K562 (cell line): Measurements from ENCODE around the gene UBN2. TPM values are rescaled to one million over a fixed set of nuclear protein-coding genes. Genes with fewer than 3 reads are reported as not detected.

Experiments used
- FOXA1 ChIP-seq: fragments of 450-650 bp; IDR thresholded peaks from 2 replicates; pipeline ENCODE4 v1.6.1; 2016; ENCODE audit warnings: mild to moderate bottlenecking, borderline replicate concordance
- FOXP1 ChIP-seq: sonication (generic); formaldehyde crosslinking; IDR thresholded peaks from 2 replicates; pipeline ENCODE4 v1.8.0; 2022; ENCODE audit warnings: mild to moderate bottlenecking, missing genetic modification reagents
- GATAD2A ChIP-seq: fragments of 450-650 bp; IDR thresholded peaks from 2 replicates; pipeline ENCODE4 v1.6.1; 2017
- HDAC1 ChIP-seq, 2 experiments: fragments of 450-650 bp; IDR thresholded peaks; 2 replicates each; pipeline ENCODE4 v1.6.1; 2016 to 2017; ENCODE audit warnings: inconsistent platforms in 1 of 2, mild to moderate bottlenecking in 1 of 2, moderate library complexity in 1 of 2
- HNRNPL ChIP-seq: fragments of 200-400 bp; formaldehyde crosslinking; IDR thresholded peaks from 2 replicates; pipeline ENCODE4 v1.6.1; 2017; ENCODE audit warnings: low read depth, mild to moderate bottlenecking, low read length
- KDM1A ChIP-seq, 2 experiments: fragments of 450-650 bp; IDR thresholded peaks; 2 replicates each; pipeline ENCODE4 v1.6.1; 2016; ENCODE audit warnings: mild to moderate bottlenecking in 2 of 2
- NFIC ChIP-seq: fragments of 450-650 bp; IDR thresholded peaks from 2 replicates; pipeline ENCODE4 v1.6.1; 2017; ENCODE audit warnings: mild to moderate bottlenecking, inconsistent platforms
- NR2C2 ChIP-seq, 2 experiments: fragments of 200-800 bp in 1 of 2; sonication (Bioruptor generic) in 1 of 2; sonication (generic) in 1 of 2; formaldehyde crosslinking in 1 of 2; IDR thresholded peaks; 2 replicates each; pipeline versions ENCODE4 v1.6.1 to v1.8.0; 2016 to 2022; ENCODE audit warnings: mild to moderate bottlenecking in 1 of 2, missing compliant biosample characterization in 1 of 2, missing genetic modification characterization in 1 of 2, missing genetic modification reagents in 1 of 2
- SRSF1 ChIP-seq: fragments of 200-400 bp; formaldehyde crosslinking; IDR thresholded peaks from 2 replicates; pipeline ENCODE4 v1.6.1; 2017; ENCODE audit warnings: mild to moderate bottlenecking, low read depth, low read length, moderate library complexity
- XRCC5 ChIP-seq: fragments of 200-400 bp; formaldehyde crosslinking; IDR thresholded peaks from 2 replicates; pipeline ENCODE4 v1.6.1; 2017; ENCODE audit warnings: low read depth, mild to moderate bottlenecking, low read length
- ZFP36 ChIP-seq: fragments of 150-350 bp; IDR thresholded peaks from 2 replicates; pipeline ENCODE4 v1.6.1; 2018; ENCODE audit warnings: low read length, low read depth; ENCODE audit not compliant: partially characterized antibody
- ZNF764 ChIP-seq: fragments of 250-450 bp; sonication (Bioruptor Pico); IDR thresholded peaks from 2 replicates; pipeline ENCODE4 v1.4.0; 2020; ENCODE audit warnings: low read depth, mild to moderate bottlenecking, moderate library complexity
- polyA plus RNA-seq, 8 experiments: library from polyadenylated mRNA; depleted of rRNA in 4 of 8; stranded (reverse) in 5 of 8; unstranded in 3 of 8; fragments of >200 nt; fragmentation: Nextera tagmentation in 2 of 8; fragmentation: Illumina TruSeq in 1 of 8; extraction: Ambion mirVana in 2 of 8; extraction: Trizol in 1 of 8; gene quantifications; 2 replicates each; pipeline versions ENCODE4 v1.2.1 to v1.2.3, GENCODE V29; 2011 to 2014; ENCODE audit warnings: inconsistent platforms in 1 of 8, missing spikeins in 1 of 8
- total RNA-seq, 7 experiments: library from RNA; depleted of rRNA in 6 of 7; stranded (reverse); fragments of >200 nt in 6 of 7; fragmentation: Illumina TruSeq in 2 of 7; extraction: Trizol in 2 of 7; gene quantifications; 2 replicates each; pipeline versions ENCODE4 v1.2.1 to v1.2.3, GENCODE V29; 2011 to 2021; ENCODE audit warnings: low replicate concordance in 1 of 7
- TF ChIP-seq, protein P1 (sequence below): fragments of 450-650 bp; IDR thresholded peaks from 2 replicates; pipeline ENCODE4 v1.6.1; 2016; ENCODE audit warnings: mild to moderate bottlenecking, moderate library complexity
- TF ChIP-seq, protein P2 (sequence below): sonication (generic); formaldehyde crosslinking; IDR thresholded peaks from 2 replicates; pipeline ENCODE4 v1.8.0; 2022; ENCODE audit warnings: mild to moderate bottlenecking, missing genetic modification reagents
- TF ChIP-seq, protein P3 (sequence below): fragments of 450-650 bp; formaldehyde crosslinking; IDR thresholded peaks from 2 replicates; pipeline ENCODE4 v1.4.0; 2020; ENCODE audit warnings: mild to moderate bottlenecking, moderate library complexity

Gene UBN2
- total and polyA plus RNA-seq, 9 of the 15 experiments (the other 6 are each of a cell fraction or from before 2014, with no cell fraction given), result 1.2 to 19.5 (median 9.9) TPM

DNA sequence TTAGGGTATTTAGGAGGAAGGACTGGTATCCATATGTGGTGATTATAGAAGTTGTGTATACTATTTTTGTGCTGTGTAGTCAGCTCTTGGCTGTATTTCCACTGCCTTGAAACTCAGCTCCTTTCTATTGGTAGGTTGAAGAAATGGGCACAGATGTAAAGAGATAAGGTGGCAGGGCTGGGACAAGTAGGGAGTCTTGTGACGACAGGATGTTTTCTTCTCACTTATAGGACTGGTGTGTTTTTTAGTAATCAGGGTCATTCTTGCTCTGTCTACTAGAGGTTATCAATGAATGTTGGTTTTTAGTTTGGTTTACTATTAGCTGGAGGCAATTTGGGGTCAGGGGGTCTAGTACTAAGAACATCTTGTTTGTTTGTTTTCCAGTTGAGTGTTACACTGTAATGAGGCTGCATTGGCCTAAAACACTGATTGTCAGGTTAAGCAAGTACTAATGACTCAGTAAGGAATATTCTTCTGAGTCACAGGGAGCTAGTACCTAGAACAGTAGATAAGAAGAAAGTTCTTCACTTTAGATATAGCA is 11.8 kb downstream of the UBN2 start (continued):
- TF ChIP-seq, protein P1, sequence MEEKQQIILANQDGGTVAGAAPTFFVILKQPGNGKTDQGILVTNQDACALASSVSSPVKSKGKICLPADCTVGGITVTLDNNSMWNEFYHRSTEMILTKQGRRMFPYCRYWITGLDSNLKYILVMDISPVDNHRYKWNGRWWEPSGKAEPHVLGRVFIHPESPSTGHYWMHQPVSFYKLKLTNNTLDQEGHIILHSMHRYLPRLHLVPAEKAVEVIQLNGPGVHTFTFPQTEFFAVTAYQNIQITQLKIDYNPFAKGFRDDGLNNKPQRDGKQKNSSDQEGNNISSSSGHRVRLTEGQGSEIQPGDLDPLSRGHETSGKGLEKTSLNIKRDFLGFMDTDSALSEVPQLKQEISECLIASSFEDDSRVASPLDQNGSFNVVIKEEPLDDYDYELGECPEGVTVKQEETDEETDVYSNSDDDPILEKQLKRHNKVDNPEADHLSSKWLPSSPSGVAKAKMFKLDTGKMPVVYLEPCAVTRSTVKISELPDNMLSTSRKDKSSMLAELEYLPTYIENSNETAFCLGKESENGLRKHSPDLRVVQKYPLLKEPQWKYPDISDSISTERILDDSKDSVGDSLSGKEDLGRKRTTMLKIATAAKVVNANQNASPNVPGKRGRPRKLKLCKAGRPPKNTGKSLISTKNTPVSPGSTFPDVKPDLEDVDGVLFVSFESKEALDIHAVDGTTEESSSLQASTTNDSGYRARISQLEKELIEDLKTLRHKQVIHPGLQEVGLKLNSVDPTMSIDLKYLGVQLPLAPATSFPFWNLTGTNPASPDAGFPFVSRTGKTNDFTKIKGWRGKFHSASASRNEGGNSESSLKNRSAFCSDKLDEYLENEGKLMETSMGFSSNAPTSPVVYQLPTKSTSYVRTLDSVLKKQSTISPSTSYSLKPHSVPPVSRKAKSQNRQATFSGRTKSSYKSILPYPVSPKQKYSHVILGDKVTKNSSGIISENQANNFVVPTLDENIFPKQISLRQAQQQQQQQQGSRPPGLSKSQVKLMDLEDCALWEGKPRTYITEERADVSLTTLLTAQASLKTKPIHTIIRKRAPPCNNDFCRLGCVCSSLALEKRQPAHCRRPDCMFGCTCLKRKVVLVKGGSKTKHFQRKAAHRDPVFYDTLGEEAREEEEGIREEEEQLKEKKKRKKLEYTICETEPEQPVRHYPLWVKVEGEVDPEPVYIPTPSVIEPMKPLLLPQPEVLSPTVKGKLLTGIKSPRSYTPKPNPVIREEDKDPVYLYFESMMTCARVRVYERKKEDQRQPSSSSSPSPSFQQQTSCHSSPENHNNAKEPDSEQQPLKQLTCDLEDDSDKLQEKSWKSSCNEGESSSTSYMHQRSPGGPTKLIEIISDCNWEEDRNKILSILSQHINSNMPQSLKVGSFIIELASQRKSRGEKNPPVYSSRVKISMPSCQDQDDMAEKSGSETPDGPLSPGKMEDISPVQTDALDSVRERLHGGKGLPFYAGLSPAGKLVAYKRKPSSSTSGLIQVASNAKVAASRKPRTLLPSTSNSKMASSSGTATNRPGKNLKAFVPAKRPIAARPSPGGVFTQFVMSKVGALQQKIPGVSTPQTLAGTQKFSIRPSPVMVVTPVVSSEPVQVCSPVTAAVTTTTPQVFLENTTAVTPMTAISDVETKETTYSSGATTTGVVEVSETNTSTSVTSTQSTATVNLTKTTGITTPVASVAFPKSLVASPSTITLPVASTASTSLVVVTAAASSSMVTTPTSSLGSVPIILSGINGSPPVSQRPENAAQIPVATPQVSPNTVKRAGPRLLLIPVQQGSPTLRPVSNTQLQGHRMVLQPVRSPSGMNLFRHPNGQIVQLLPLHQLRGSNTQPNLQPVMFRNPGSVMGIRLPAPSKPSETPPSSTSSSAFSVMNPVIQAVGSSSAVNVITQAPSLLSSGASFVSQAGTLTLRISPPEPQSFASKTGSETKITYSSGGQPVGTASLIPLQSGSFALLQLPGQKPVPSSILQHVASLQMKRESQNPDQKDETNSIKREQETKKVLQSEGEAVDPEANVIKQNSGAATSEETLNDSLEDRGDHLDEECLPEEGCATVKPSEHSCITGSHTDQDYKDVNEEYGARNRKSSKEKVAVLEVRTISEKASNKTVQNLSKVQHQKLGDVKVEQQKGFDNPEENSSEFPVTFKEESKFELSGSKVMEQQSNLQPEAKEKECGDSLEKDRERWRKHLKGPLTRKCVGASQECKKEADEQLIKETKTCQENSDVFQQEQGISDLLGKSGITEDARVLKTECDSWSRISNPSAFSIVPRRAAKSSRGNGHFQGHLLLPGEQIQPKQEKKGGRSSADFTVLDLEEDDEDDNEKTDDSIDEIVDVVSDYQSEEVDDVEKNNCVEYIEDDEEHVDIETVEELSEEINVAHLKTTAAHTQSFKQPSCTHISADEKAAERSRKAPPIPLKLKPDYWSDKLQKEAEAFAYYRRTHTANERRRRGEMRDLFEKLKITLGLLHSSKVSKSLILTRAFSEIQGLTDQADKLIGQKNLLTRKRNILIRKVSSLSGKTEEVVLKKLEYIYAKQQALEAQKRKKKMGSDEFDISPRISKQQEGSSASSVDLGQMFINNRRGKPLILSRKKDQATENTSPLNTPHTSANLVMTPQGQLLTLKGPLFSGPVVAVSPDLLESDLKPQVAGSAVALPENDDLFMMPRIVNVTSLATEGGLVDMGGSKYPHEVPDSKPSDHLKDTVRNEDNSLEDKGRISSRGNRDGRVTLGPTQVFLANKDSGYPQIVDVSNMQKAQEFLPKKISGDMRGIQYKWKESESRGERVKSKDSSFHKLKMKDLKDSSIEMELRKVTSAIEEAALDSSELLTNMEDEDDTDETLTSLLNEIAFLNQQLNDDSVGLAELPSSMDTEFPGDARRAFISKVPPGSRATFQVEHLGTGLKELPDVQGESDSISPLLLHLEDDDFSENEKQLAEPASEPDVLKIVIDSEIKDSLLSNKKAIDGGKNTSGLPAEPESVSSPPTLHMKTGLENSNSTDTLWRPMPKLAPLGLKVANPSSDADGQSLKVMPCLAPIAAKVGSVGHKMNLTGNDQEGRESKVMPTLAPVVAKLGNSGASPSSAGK, result no peak; the same call in 1 of the 2 replicates
- TF ChIP-seq, protein P2, sequence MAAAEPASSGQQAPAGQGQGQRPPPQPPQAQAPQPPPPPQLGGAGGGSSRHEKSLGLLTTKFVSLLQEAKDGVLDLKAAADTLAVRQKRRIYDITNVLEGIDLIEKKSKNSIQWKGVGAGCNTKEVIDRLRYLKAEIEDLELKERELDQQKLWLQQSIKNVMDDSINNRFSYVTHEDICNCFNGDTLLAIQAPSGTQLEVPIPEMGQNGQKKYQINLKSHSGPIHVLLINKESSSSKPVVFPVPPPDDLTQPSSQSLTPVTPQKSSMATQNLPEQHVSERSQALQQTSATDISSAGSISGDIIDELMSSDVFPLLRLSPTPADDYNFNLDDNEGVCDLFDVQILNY (CRISPR knock-in tag), result no peak
- TF ChIP-seq FOXA1 (no peak), HDAC1 (IDR thresholded peaks at IDR 0.05) (peak in 1 of 2 experiments; percentile 66; a peak in 2 of 4 replicates), FOXP1 (no peak), ZFP36 (no peak), NR2C2 (CRISPR knock-in tag; IDR thresholded peaks at IDR 0.05) (no peak), NR2C2 (tag; IDR thresholded peaks at IDR 0.05) (peak; percentile 57; the same call in 1 of the 2 replicates), XRCC5 (no peak), KDM1A (IDR thresholded peaks at IDR 0.05) (peak; percentile 81; a peak in 3 of 4 replicates), ZNF764 (CRISPR knock-in tag) (no peak), NFIC (no peak), HNRNPL (no peak), SRSF1 (no peak), GATAD2A (peak; percentile 78)
- TF ChIP-seq, protein P3, sequence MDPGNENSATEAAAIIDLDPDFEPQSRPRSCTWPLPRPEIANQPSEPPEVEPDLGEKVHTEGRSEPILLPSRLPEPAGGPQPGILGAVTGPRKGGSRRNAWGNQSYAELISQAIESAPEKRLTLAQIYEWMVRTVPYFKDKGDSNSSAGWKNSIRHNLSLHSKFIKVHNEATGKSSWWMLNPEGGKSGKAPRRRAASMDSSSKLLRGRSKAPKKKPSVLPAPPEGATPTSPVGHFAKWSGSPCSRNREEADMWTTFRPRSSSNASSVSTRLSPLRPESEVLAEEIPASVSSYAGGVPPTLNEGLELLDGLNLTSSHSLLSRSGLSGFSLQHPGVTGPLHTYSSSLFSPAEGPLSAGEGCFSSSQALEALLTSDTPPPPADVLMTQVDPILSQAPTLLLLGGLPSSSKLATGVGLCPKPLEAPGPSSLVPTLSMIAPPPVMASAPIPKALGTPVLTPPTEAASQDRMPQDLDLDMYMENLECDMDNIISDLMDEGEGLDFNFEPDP (CRISPR knock-in tag), result no peak
